H1 (cell line): Measurements from ENCODE around the gene LAMA4. TPM values are rescaled to one million over a fixed set of nuclear protein-coding genes. Genes with fewer than 3 reads are reported as not detected.
"Not testable (repeated sequence)": the region's sequence is repeated elsewhere in the genome, so short reads cannot be mapped to it uniquely, and the experiment has no call there.

ENCODE experiments used
- CTCF ChIA-PET: fragments of 300-600 bp; sonication (Branson Sonifier 250); formaldehyde crosslinking; loops from one replicate; lab custom pipeline; 2021; ENCODE audit not compliant: partially characterized antibody; lab: Charles Lee
- POLR2A ChIA-PET: fragments of 300-600 bp; sonication (Branson Sonifier 250); formaldehyde crosslinking; loops from one replicate; lab custom pipeline; 2021; ENCODE audit warnings: inconsistent platforms; ENCODE audit not compliant: partially characterized antibody; lab: Charles Lee
- DNase-seq, 2 experiments: peaks; one replicate each; pipeline versions ENCODE4 v3.0.0 to v3.0.0-alpha.2; 2010 to 2022; ENCODE audit warnings: low spot score in 2 of 2, low read depth in 1 of 2, mixed read lengths in 1 of 2
- FAIRE-seq: peaks from 2 replicates; lab custom pipeline; 2011; peaks lifted over from hg19 to GRCh38; lab: Jason Lieb, UNC
- H2AFZ ChIP-seq: 2 replicates; pipeline ENCODE4 v1.8.1; 2012; ENCODE audit warnings: low read length, inconsistent platforms
- H2AK5ac ChIP-seq: 2 replicates; pipeline ENCODE4 v1.6.1; 2013; ENCODE audit warnings: low read depth, low read length
- H2BK120ac ChIP-seq: replicated peaks from 2 replicates; pipeline ENCODE3; 2013; ENCODE audit warnings: low read depth, low read length, inconsistent platforms
- H2BK12ac ChIP-seq: 2 replicates; pipeline ENCODE4 v1.6.1; 2013; ENCODE audit warnings: low read depth, low read length
- H2BK15ac ChIP-seq: 2 replicates; pipeline ENCODE4 v1.6.1; 2013; ENCODE audit warnings: low read length
- H2BK20ac ChIP-seq: 2 replicates; pipeline ENCODE4 v1.6.1; 2013; ENCODE audit warnings: low read length
- H2BK5ac ChIP-seq: 2 replicates; pipeline ENCODE4 v1.6.1; 2013; ENCODE audit warnings: low read depth, low read length
- H3K14ac ChIP-seq: 2 replicates; pipeline ENCODE4 v1.6.1; 2013; ENCODE audit warnings: inconsistent platforms; ENCODE audit not compliant: insufficient read length
- H3K18ac ChIP-seq: 2 replicates; pipeline ENCODE4 v1.6.1; 2013; ENCODE audit warnings: low read length; ENCODE audit errors: extremely low read depth
- H3K23ac ChIP-seq: 2 replicates; pipeline ENCODE4 v1.6.1; 2013; ENCODE audit warnings: inconsistent platforms; ENCODE audit not compliant: insufficient read length
- H3K23me2 ChIP-seq: 2 replicates; pipeline ENCODE4 v1.6.1; 2013; ENCODE audit warnings: low read depth, low read length
- H3K27ac ChIP-seq: 2 replicates; pipeline ENCODE4 v1.6.1; 2011; ENCODE audit warnings: low read depth, low read length, inconsistent platforms
- H3K27me3 ChIP-seq, 4 experiments: replicated peaks in 1 of 4; 1 replicate in 1 of 4; 2 replicates in 3 of 4; pipeline versions ENCODE4 v1.6.1 to v1.8.1; 2011 to 2013; ENCODE audit warnings: low read length in 3 of 4, mild to moderate bottlenecking in 3 of 4, inconsistent platforms in 2 of 4, mixed read lengths in 2 of 4, moderate library complexity in 1 of 4; ENCODE audit not compliant: control insufficient read depth in 3 of 4, insufficient read depth in 3 of 4; ENCODE audit errors: extremely low read depth in 1 of 4
- H3K36me3 ChIP-seq, 4 experiments: 2 replicates each; pipeline versions ENCODE4 v1.6.1 to v1.8.1; 2011 to 2013; ENCODE audit warnings: mild to moderate bottlenecking in 4 of 4, low read length in 3 of 4, moderate library complexity in 2 of 4, control low read depth in 1 of 4, inconsistent platforms in 1 of 4; ENCODE audit not compliant: insufficient read depth in 4 of 4, control insufficient read depth in 2 of 4
- H3K4ac ChIP-seq: replicated peaks from 2 replicates; pipeline ENCODE3; 2013; ENCODE audit warnings: low read length, low read depth, mixed read lengths, inconsistent platforms; ENCODE audit not compliant: insufficient read length
- H3K4me1 ChIP-seq, 4 experiments: replicated peaks in 1 of 4; 1 replicate in 1 of 4; 2 replicates in 3 of 4; pipeline versions ENCODE4 v1.6.1 to v1.8.1; 2011 to 2013; ENCODE audit warnings: low read length in 3 of 4, inconsistent platforms in 2 of 4, mixed read lengths in 1 of 4; ENCODE audit not compliant: insufficient read depth in 4 of 4, control insufficient read depth in 3 of 4
- H3K4me2 ChIP-seq, 2 experiments: 2 replicates each; pipeline versions ENCODE4 v1.6.1 to v1.8.1; 2011 to 2013; ENCODE audit warnings: low read depth in 2 of 2, low read length in 2 of 2, control low read depth in 1 of 2, inconsistent platforms in 1 of 2, mild to moderate bottlenecking in 1 of 2; ENCODE audit not compliant: insufficient read depth in 1 of 2
- H3K4me3 ChIP-seq, 4 experiments: fragments of 200-600, 300-600 bp in 1 of 4; sonication (generic), shearing (Covaris generic), sonication (Bioruptor Twin) in 1 of 4; 2 replicates each; pipeline versions ENCODE4 v1.5.1 to v1.8.1; 2011 to 2016; ENCODE audit warnings: low read length in 4 of 4, low read depth in 3 of 4, control low read depth in 2 of 4, inconsistent platforms in 2 of 4, mild to moderate bottlenecking in 2 of 4, mixed read lengths in 1 of 4, moderate library complexity in 1 of 4; ENCODE audit not compliant: insufficient read depth in 2 of 4; ENCODE audit errors: extremely low read depth in 1 of 4
- H3K56ac ChIP-seq: replicated peaks from 2 replicates; pipeline ENCODE3; 2013; ENCODE audit warnings: low read depth, mild to moderate bottlenecking, mixed read lengths, low read length, inconsistent platforms; ENCODE audit not compliant: insufficient read length
- H3K79me1 ChIP-seq: 2 replicates; pipeline ENCODE4 v1.6.1; 2013; ENCODE audit warnings: low read depth, low read length, control low read depth
- H3K79me2 ChIP-seq, 2 experiments: 2 replicates each; pipeline versions ENCODE4 v1.6.1 to v1.8.1; 2012 to 2013; ENCODE audit warnings: low read length in 2 of 2, mild to moderate bottlenecking in 2 of 2, inconsistent platforms in 1 of 2; ENCODE audit not compliant: insufficient read depth in 2 of 2, control insufficient read depth in 1 of 2
- H3K9ac ChIP-seq, 4 experiments: replicated peaks in 1 of 4; 1 replicate in 1 of 4; 2 replicates in 3 of 4; pipeline versions ENCODE4 v1.6.1 to v1.8.1; 2011 to 2013; ENCODE audit warnings: low read depth in 3 of 4, low read length in 3 of 4, control low read depth in 2 of 4, mild to moderate bottlenecking in 2 of 4, moderate library complexity in 2 of 4, inconsistent platforms in 1 of 4; ENCODE audit errors: extremely low read depth in 1 of 4
- H3K9me3 ChIP-seq, 2 experiments: 2 replicates each; pipeline versions ENCODE4 v1.6.1 to v1.8.1; 2012 to 2013; ENCODE audit warnings: mild to moderate bottlenecking in 2 of 2, moderate library complexity in 2 of 2, control low read depth in 1 of 2, inconsistent platforms in 1 of 2, low read depth in 1 of 2, low read length in 1 of 2, mixed read lengths in 1 of 2; ENCODE audit not compliant: insufficient read depth in 2 of 2
- H4K20me1 ChIP-seq, 2 experiments: replicated peaks in 1 of 2; 2 replicates each; pipeline versions ENCODE3 to v1.8.1; 2011 to 2013; ENCODE audit warnings: inconsistent platforms in 2 of 2, low read length in 2 of 2, mild to moderate bottlenecking in 1 of 2; ENCODE audit not compliant: insufficient read depth in 2 of 2, control insufficient read depth in 1 of 2
- H4K5ac ChIP-seq: 2 replicates; pipeline ENCODE4 v1.6.1; 2013; ENCODE audit warnings: low read length, low read depth, mixed read lengths, inconsistent platforms; ENCODE audit not compliant: insufficient read length
- H4K8ac ChIP-seq: 2 replicates; pipeline ENCODE4 v1.8.0; 2013; ENCODE audit warnings: mild to moderate bottlenecking, moderate library complexity, low read length, inconsistent platforms; ENCODE audit not compliant: insufficient read depth; ENCODE audit errors: extremely low read depth
- H4K91ac ChIP-seq: replicated peaks from 2 replicates; pipeline ENCODE3; 2013; ENCODE audit warnings: low read length, mixed read lengths, inconsistent platforms; ENCODE audit not compliant: insufficient read length
- WGBS, 2 experiments: shearing (Covaris generic) in 1 of 2; methylation state at CpG; one replicate each; pipeline versions ENCODE4 v1.1.6 to v1.1.7; 2013 to 2015; ENCODE audit warnings: low lambda C conversion rate in 2 of 2, mixed read lengths in 2 of 2, inconsistent platforms in 1 of 2, low coverage in 1 of 2, missing lambda C conversion rate in 1 of 2; ENCODE audit not compliant: insufficient replicate concordance in 2 of 2, insufficient coverage in 1 of 2, insufficient read length in 1 of 2; ENCODE audit errors: extremely low coverage in 1 of 2, missing lambda C conversion rate in 1 of 2; 5-methylcytosine and 5-hydroxymethylcytosine counted together
- polyA plus RNA-seq, 7 experiments: library from polyadenylated mRNA; depleted of rRNA in 3 of 7; stranded (reverse) in 5 of 7; unstranded in 2 of 7; fragments of >200 nt in 5 of 7; fragments of 200-250 nt in 2 of 7; gene quantifications; 1 replicate in 5 of 7; 2 replicates in 1 of 7; 4 replicates in 1 of 7; pipeline versions ENCODE4 v1.2.1 to v1.2.3, GENCODE V29; 2011 to 2013; ENCODE audit warnings: missing spikeins in 2 of 7, mixed read lengths in 2 of 7
- total RNA-seq: library from RNA; stranded (reverse); fragmentation: NEBNext Ultra II Directional; extraction: Animal tissue kit (Norgen Biotek cat#: 25700); gene quantifications from 2 replicates; pipeline ENCODE4 v1.2.1, GENCODE V29; 2021

Gene LAMA4
- total and polyA plus RNA-seq, 2 of the 8 experiments (the other 6 are each of a cell fraction or from before 2014, with no cell fraction given) = 0.95 to 1.5 TPM

DNA sequence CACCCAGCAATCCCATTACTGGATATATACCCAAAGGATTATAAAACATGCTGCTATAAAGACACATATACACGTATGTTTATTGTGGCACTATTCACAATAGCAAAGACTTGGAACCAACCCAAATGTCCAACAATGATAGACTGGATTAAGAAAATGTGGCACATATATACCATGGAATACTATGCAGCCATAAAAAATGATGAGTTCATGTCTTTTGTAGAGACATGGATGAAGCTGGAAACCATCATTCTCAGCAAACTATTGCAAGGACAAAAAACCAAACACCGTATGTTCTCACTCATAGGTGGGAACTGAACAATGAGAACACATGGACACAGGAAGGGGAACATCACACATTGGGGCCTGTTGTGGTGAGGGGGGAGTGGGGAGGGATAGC lies 148.3 kb downstream of the LAMA4 start:
- not testable (repeated sequence) for H2BK5ac ChIP-seq, H3K79me1 ChIP-seq

More for the DNA sequence above, 148.3 kb downstream of the LAMA4 start:
- H3K18ac ChIP-seq, H3K4me3 ChIP-seq, DNase-seq, H3K27me3 ChIP-seq, H3K36me3 ChIP-seq, H3K79me2 ChIP-seq, H2AFZ ChIP-seq, H3K56ac ChIP-seq, H3K4me1 ChIP-seq, H3K4me2 ChIP-seq, H2BK12ac ChIP-seq, H4K91ac ChIP-seq, H2BK120ac ChIP-seq, H4K5ac ChIP-seq, H3K4ac ChIP-seq, FAIRE-seq, H3K9me3 ChIP-seq, H4K8ac ChIP-seq, H3K23ac ChIP-seq, H2BK20ac ChIP-seq, H3K23me2 ChIP-seq, H2BK15ac ChIP-seq, H2AK5ac ChIP-seq, H4K20me1 ChIP-seq, H3K9ac ChIP-seq, H3K27ac ChIP-seq, H3K14ac ChIP-seq: not testable (repeated sequence)
- ChIA-PET CTCF (interaction anchor here (0.6 to 1.1 kb wide), 2 partner anchors 19 kb away, joined by 3 to 4 read pairs; no protein-coding TSS in a partner anchor), POLR2A (interaction anchor here (1.6 kb wide), 1 partner anchor 19 kb away, joined by 4 read pairs; the partner anchor contains the start of genes FAM229B and TUBE1)
- WGBS, 2 experiments = 96% methylated on average over 2 of the region's 2 CpGs; no CpG with 5 or more reads in 1 of the 2 experiments
